GM12878 (cell line): ENCODE data around the gene STAG1. TPM values are rescaled to one million over a fixed set of nuclear protein-coding genes. Genes with fewer than 3 reads are reported as not detected.

Experiments used
- ATAC-seq: fragments of 200-7000 bp; cut with Tn5 transposase; 3 replicates; pipeline ENCODE4 v1.9.1; 2020; ENCODE audit warnings: mild to moderate bottlenecking, moderate library complexity
- BruUV-seq: library from RNA; stranded (reverse); fragments of 400-500 nt; replicated peaks from 2 replicates; lab custom pipeline; 2021; lab: Mats Ljungman, UMichigan
- CTCF ChIA-PET: fragments of 300-600 bp; sonication (Branson Sonifier 250); formaldehyde crosslinking; extraction: SDS; loops from one replicate; lab custom pipeline; 2021; ENCODE audit warnings: inconsistent platforms; lab: Yijun Ruan, JAX
- POLR2A ChIA-PET: fragments of 350-600 bp; formaldehyde crosslinking; extraction: SDS; loops from one replicate; lab custom pipeline; 2021; ENCODE audit warnings: inconsistent platforms; lab: Charles Lee
- RAD21 ChIA-PET: fragments of 300-600 bp; sonication (Branson Sonifier 250); formaldehyde crosslinking; loops from one replicate; lab custom pipeline; 2023; ENCODE audit warnings: antibody characterized with exemption; ENCODE audit not compliant: unreplicated experiment; lab: Charles Lee
- SMC1A ChIA-PET: fragments of 300-600 bp; sonication (Branson Sonifier 250); formaldehyde crosslinking; loops from one replicate; lab custom pipeline; 2023; ENCODE audit not compliant: unreplicated experiment, uncharacterized antibody; lab: Charles Lee
- DNase-seq: peaks from one replicate; pipeline ENCODE4 v3.0.0-alpha.2; 2011; ENCODE audit warnings: low read depth, low spot score
- FAIRE-seq: peaks from 3 replicates; lab custom pipeline; 2011; peaks lifted over from hg19 to GRCh38; lab: Jason Lieb, UNC
- H2AFZ ChIP-seq: 2 replicates; pipeline ENCODE4 v1.6.0; 2011; ENCODE audit warnings: low read depth, low read length, control low read depth; ENCODE audit not compliant: control insufficient read depth
- H3K27ac ChIP-seq: 2 replicates; pipeline ENCODE4 v1.5.1; 2011; ENCODE audit warnings: control low read depth; ENCODE audit not compliant: control insufficient read depth, insufficient read depth
- H3K27me3 ChIP-seq, 2 experiments: replicated peaks in 1 of 2; 2 replicates each; pipeline versions ENCODE4 v1.6.0 to v1.6.1; 2011; ENCODE audit warnings: low read length in 1 of 2; ENCODE audit not compliant: control insufficient read depth in 2 of 2, insufficient read depth in 2 of 2
- H3K36me3 ChIP-seq, 2 experiments: 2 replicates each; pipeline ENCODE4 v1.5.1; 2011; ENCODE audit warnings: low read length in 1 of 2; ENCODE audit not compliant: control insufficient read depth in 2 of 2, insufficient read depth in 2 of 2
- H3K4me1 ChIP-seq: 2 replicates; pipeline ENCODE4 v1.6.1; 2011; ENCODE audit warnings: mild to moderate bottlenecking, low read length, moderate library complexity, mixed read lengths; ENCODE audit not compliant: control insufficient read depth, insufficient read depth
- H3K4me2 ChIP-seq: 2 replicates; pipeline ENCODE4 v1.6.0; 2011; ENCODE audit warnings: control low read depth; ENCODE audit not compliant: control insufficient read depth, insufficient read depth
- H3K4me3 ChIP-seq: fragments of 200-600 bp; sonication (generic); 2 replicates; pipeline ENCODE4 v1.5.1; 2016
- H3K79me2 ChIP-seq: 2 replicates; pipeline ENCODE4 v1.6.0; 2011; ENCODE audit warnings: low read length; ENCODE audit not compliant: control insufficient read depth, insufficient read depth
- H3K9ac ChIP-seq: 2 replicates; pipeline ENCODE4 v1.8.0; 2011; ENCODE audit warnings: low read length, control low read depth, mixed read lengths; ENCODE audit not compliant: control insufficient read depth, insufficient read depth
- H3K9me3 ChIP-seq: replicated peaks from 3 replicates; pipeline ENCODE4 v1.5.1; 2011; ENCODE audit warnings: mild to moderate bottlenecking, low read length; ENCODE audit not compliant: control insufficient read depth, insufficient read depth
- H4K20me1 ChIP-seq: 2 replicates; pipeline ENCODE4 v1.6.0; 2011; ENCODE audit not compliant: control insufficient read depth, insufficient read depth
- CHD2 ChIP-seq: IDR thresholded peaks from 2 replicates; pipeline ENCODE4 v1.6.1; 2011; ENCODE audit warnings: low read depth, low read length, improper control_type of control experiment, borderline replicate concordance
- E2F8 ChIP-seq: fragments of 450-650 bp; IDR thresholded peaks from 2 replicates; pipeline ENCODE4 v1.6.1; 2018; ENCODE audit warnings: mild to moderate bottlenecking, low read depth, moderate library complexity; ENCODE audit not compliant: partially characterized antibody
- IKZF1 ChIP-seq: fragments of 450-650 bp; conservative IDR thresholded peaks from 2 replicates; pipeline ENCODE4 v1.6.1; 2017; ENCODE audit warnings: antibody characterized with exemption, mild to moderate bottlenecking
- NFYA ChIP-seq: IDR thresholded peaks from 2 replicates; pipeline ENCODE4 v1.6.1; 2011; ENCODE audit warnings: low read depth, mild to moderate bottlenecking, low read length, improper control_type of control experiment, borderline replicate concordance
- NR2C2 ChIP-seq: IDR thresholded peaks from 2 replicates; pipeline ENCODE4 v1.6.1; 2011; ENCODE audit warnings: borderline replicate concordance, low read depth; ENCODE audit not compliant: control insufficient read depth, insufficient read length
- RAD51 ChIP-seq: fragments of 450-650 bp; IDR thresholded peaks from 2 replicates; pipeline ENCODE4 v1.6.1; 2016; ENCODE audit warnings: moderate library complexity, mild to moderate bottlenecking, inconsistent platforms
- SP1 ChIP-seq: IDR thresholded peaks from one replicate; pipeline ENCODE4 v1.6.1; 2011; ENCODE audit warnings: low read depth, low read length
- STAT1 ChIP-seq: fragments of 450-650 bp; conservative IDR thresholded peaks from 2 replicates; pipeline ENCODE4 v1.6.1; 2014; ENCODE audit warnings: antibody characterized with exemption, mild to moderate bottlenecking
- ZBTB11 ChIP-seq: fragments of 450-650 bp; formaldehyde crosslinking; IDR thresholded peaks from 2 replicates; pipeline ENCODE4 v1.5.0; 2022; ENCODE audit warnings: mild to moderate bottlenecking, missing genetic modification characterization
- ZBTB4 ChIP-seq: fragments of 450-650 bp; formaldehyde crosslinking; IDR thresholded peaks from 2 replicates; pipeline ENCODE4 v1.4.0; 2022; ENCODE audit warnings: mild to moderate bottlenecking, moderate library complexity
- ZNF217 ChIP-seq: fragments of 450-650 bp; IDR thresholded peaks from 2 replicates; pipeline ENCODE4 v1.6.1; 2017; ENCODE audit warnings: antibody characterized with exemption, mild to moderate bottlenecking
- ZNF274 ChIP-seq: IDR thresholded peaks from one replicate; pipeline ENCODE4 v1.8.0; 2011; ENCODE audit not compliant: insufficient read length, insufficient read depth
- WGBS: methylation state at CpG from one replicate; pipeline ENCODE4 v1.1.6; 2016; ENCODE audit warnings: low lambda C conversion rate; ENCODE audit not compliant: insufficient replicate concordance, insufficient coverage; ENCODE audit errors: missing lambda C conversion rate; 5-methylcytosine and 5-hydroxymethylcytosine counted together
- in situ Hi-C: fragments of 300-500 bp; cut with MboI; formaldehyde crosslinking; loops from 9 replicates; pipeline ENCODE4 v1.14.3; 2018; ENCODE audit warnings: mixed read lengths
- intact Hi-C: fragments of 100-400 bp; cut with micrococcal nuclease; formaldehyde crosslinking; loops from one replicate; pipeline ENCODE4 v1.14.2; 2022; ENCODE audit not compliant: unreplicated experiment
- polyA plus RNA-seq, 11 experiments: library from polyadenylated mRNA; depleted of rRNA in 4 of 11; unstranded in 6 of 11; stranded (reverse) in 5 of 11; fragments of >200 nt; fragmentation: Nextera tagmentation in 4 of 11; fragmentation: Illumina TruSeq in 1 of 11; extraction: Ambion mirVana in 4 of 11; extraction: Trizol in 1 of 11; gene quantifications; 1 replicate in 1 of 11; 2 replicates in 10 of 11; pipeline versions ENCODE4 v1.2.1 to v1.2.3, GENCODE V29; 2011 to 2016; ENCODE audit warnings: inconsistent platforms in 2 of 11, missing spikeins in 2 of 11, low read depth in 1 of 11
- total RNA-seq, 4 experiments: library from RNA; depleted of rRNA in 3 of 4; stranded (reverse); fragments of >200 nt in 3 of 4; fragmentation: Illumina TruSeq in 1 of 4; extraction: Trizol in 1 of 4; gene quantifications; 2 replicates each; pipeline versions ENCODE4 v1.2.1 to v1.2.3, GENCODE V29; 2013 to 2021
- TF ChIP-seq, protein P1 (sequence below): IDR thresholded peaks from 2 replicates; pipeline ENCODE4 v1.6.1; 2011; ENCODE audit warnings: borderline replicate concordance, low read depth, mild to moderate bottlenecking, moderate library complexity, low read length; ENCODE audit not compliant: insufficient read depth, poor library complexity, severe bottlenecking

Gene STAG1
- total and polyA plus RNA-seq, 10 of the 15 experiments (the other 5 are each of a cell fraction or from before 2014, with no cell fraction given): 4.4 to 30.1 (median 20.2) TPM

DNA sequence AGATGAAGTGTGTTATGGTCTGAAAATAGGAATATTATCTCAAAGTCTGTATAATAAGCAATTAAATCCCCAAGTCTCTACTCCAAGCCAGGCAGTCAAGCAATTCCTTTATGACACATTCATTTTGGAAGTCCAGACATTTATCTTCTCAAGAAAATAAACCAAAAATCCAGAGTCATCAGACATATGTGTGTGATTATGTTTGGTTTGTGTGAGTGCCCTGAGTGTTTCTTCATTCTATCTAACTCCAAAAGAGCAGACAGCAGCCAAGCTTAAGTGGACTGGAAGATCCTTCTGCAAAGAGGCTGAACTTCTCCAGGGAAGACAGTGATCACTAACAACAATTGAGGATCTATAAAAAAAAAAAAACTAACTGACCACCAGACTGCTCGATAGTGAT is 239.8 kb downstream of the STAG1 start:
- BruUV-seq: no TSS peak
- FAIRE-seq: no peak
- TF ChIP-seq NR2C2 (no peak), ZNF274 (no peak), ZBTB4 (CRISPR knock-in tag) (no peak), STAT1 (no peak), ZBTB11 (CRISPR knock-in tag) (no peak), ZNF217 (no peak), CHD2 (no peak), IKZF1 (no peak), RAD51 (no peak), E2F8 (no peak), NFYA (no peak), SP1 (no peak)
- TF ChIP-seq, protein P1, sequence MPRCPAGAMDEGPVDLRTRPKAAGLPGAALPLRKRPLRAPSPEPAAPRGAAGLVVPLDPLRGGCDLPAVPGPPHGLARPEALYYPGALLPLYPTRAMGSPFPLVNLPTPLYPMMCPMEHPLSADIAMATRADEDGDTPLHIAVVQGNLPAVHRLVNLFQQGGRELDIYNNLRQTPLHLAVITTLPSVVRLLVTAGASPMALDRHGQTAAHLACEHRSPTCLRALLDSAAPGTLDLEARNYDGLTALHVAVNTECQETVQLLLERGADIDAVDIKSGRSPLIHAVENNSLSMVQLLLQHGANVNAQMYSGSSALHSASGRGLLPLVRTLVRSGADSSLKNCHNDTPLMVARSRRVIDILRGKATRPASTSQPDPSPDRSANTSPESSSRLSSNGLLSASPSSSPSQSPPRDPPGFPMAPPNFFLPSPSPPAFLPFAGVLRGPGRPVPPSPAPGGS: no peak

More for the DNA sequence above, 239.8 kb downstream of the STAG1 start:
- Histone ChIP-seq H3K27ac (no peak overlapping the region), H3K79me2 (no peaks in the 10 kb centered on the region), H3K4me2 (no peak overlapping the region), H3K36me3 (no peaks in the 10 kb centered on the region; a peak in 1 of 4 replicates), H3K9me3 (no peaks in the 10 kb centered on the region), H4K20me1 (no peaks in the 10 kb centered on the region), H3K27me3 (no peaks in the 10 kb centered on the region), H3K4me1 (no peaks in the 10 kb centered on the region), H2AFZ (no peak overlapping the region), H3K9ac (no peak overlapping the region), H3K4me3 (no peak overlapping the region)
- CTCF ChIA-PET: interaction anchor here (1.1 kb wide), 1 partner anchor 120 kb away, joined by 4 read pairs; no protein-coding TSS in a partner anchor
- intact Hi-C loops (no loop called here), in situ Hi-C loops (no loop called here)
- POLR2A ChIA-PET: interaction anchor here (0.7 kb wide), 2 partner anchors 418 to 1001 kb away, joined by 3 read pairs; no protein-coding TSS in a partner anchor
- DNase-seq: no peak
- ATAC-seq: no peak
- SMC1A ChIA-PET: interaction anchor here (0.9 to 1.8 kb wide), 2 partner anchors 27 to 121 kb away, joined by 3 to 5 read pairs; no protein-coding TSS in a partner anchor
- 95% methylated on average over 1 of the region's 1 CpG for WGBS
- RAD21 ChIA-PET: no interaction called here
